Activated CD4-positive, alpha-beta memory T cell treated with anti-CD3 and anti-CD28 coated beads for 36 hours (primary cell): ENCODE results near the gene CPM. TPM values are rescaled to one million over a fixed set of nuclear protein-coding genes. Genes with fewer than 3 reads are reported as not detected.

Source experiments
- CTCF ChIA-PET: fragments of 350-600 bp; sonication (Branson Sonifier 250); formaldehyde crosslinking; loops from one replicate; lab custom pipeline; 2021; ENCODE audit warnings: antibody characterized with exemption, inconsistent platforms; lab: Charles Lee
- POLR2A ChIA-PET: fragments of 350-600 bp; sonication (Branson Sonifier 250); formaldehyde crosslinking; loops from one replicate; lab custom pipeline; 2021; ENCODE audit warnings: antibody characterized with exemption; lab: Charles Lee
- DNase-seq: peaks from one replicate; pipeline ENCODE4 v3.0.0-alpha.2; 2020
- H3K27ac Mint-ChIP-seq: one replicate; pipeline ENCODE4 v1.8.0; 2021; ENCODE audit warnings: mixed read lengths
- H3K27me3 Mint-ChIP-seq: one replicate; pipeline ENCODE4 v1.8.0; 2021; ENCODE audit warnings: mixed read lengths
- H3K36me3 Mint-ChIP-seq: one replicate; pipeline ENCODE4 v1.8.0; 2021; ENCODE audit warnings: mixed read lengths
- H3K4me1 Mint-ChIP-seq: one replicate; pipeline ENCODE4 v1.8.0; 2021; ENCODE audit warnings: low read depth, mixed read lengths
- H3K4me3 Mint-ChIP-seq: one replicate; pipeline ENCODE4 v1.8.0; 2021; ENCODE audit warnings: mild to moderate bottlenecking, mixed read lengths
- H3K9me3 Mint-ChIP-seq: one replicate; pipeline ENCODE4 v1.8.0; 2021; ENCODE audit warnings: mixed read lengths
- intact Hi-C: fragments of 100-400 bp; cut with micrococcal nuclease; formaldehyde crosslinking; loops from one replicate; pipeline ENCODE4 v1.15.1; 2023
- total RNA-seq, 2 experiments: library from RNA; stranded (reverse); gene quantifications; one replicate each; pipeline ENCODE4 v1.2.3, GENCODE V29; 2021

The CPM gene
- total RNA-seq = 10 to 100 TPM; 14.7 to 19.8 TPM

DNA sequence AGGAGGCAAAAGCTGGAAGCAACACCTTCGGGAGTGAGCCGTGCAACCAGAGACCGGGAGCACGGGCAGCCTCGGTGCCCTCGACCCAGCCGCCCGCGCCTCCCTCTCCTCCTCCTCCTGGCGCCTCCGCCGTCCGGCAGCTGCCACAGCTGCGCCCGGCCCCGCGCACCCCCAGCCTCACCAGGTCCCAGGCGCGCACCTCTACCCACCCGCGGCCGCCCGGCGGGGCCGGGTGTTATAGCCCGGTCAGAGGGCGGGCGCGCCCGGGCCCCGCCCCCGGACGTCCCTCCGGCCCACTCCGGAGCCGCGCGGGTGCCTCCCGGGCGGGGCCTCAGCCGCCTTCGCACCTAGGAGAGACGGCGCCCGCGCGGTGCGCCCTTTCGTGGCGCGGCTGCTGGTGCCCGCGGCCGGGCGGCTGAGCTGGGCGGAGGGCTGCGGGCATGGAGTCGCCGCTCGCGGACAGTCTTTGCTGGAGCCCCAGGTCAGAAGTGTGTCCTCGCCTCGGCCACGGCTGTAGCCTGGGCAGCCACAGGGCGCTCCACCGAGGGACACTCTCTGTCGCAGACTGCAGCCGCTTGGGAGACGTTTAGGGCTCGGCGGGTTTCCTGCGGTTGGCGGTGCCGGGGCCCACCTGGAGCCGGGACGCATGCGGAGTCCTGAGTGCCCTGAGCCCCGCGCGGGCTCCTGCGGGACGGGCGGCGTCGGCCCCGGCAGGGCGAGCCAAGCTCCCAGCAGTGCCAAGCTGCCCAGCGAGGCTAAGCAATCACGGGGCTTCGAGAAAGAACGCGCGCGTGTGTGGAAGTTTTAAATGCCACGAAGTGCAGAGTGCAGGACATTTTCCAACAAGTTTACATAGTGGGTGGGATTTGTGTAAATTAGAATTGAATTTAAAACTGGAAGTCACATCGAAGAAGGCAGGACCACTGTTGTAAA is at the start of gene CPM:
TSS of gene CPM (minus strand) at position 211 of the 933 bp plus-strand sequence. CDS start 334 bp downstream, outside the sequence.
- CTCF ChIA-PET = interaction anchor here (1.2 to 1.6 kb wide), 2 partner anchors 9 to 10 kb away, joined by 4 to 5 read pairs; no protein-coding TSS in a partner anchor
- peak within 1 kb of the TSS; percentile 43 for H3K27ac Mint-ChIP-seq
- peaks cover 17% of the 10 kb centered on the region for H3K4me1 Mint-ChIP-seq
- no peaks in the 10 kb centered on the region for H3K9me3 Mint-ChIP-seq
- peak within 1 kb of the TSS; percentile 82 for H3K4me3 Mint-ChIP-seq
- POLR2A ChIA-PET = interaction anchor here (0.7 to 1.5 kb wide), 6 partner anchors 9 to 126 kb away, joined by 3 to 5 read pairs (median 4); partner anchors contain the start of gene MDM2
- peaks cover 5% of the 10 kb centered on the region for H3K36me3 Mint-ChIP-seq
- peak; percentile 81 for DNase-seq
- peaks cover 17% of the 10 kb centered on the region for H3K27me3 Mint-ChIP-seq
- intact Hi-C loops = loop anchor here (1.0 to 5.0 kb wide), 3 partner anchors 14 to 134 kb away; no protein-coding TSS in a partner anchor

- H3K27me3 Mint-ChIP-seq = peaks cover 7% of the 10 kb centered on the region
- H3K4me3 Mint-ChIP-seq = no peak overlapping the region
- no peaks in the 10 kb centered on the region for H3K4me1 Mint-ChIP-seq
- POLR2A ChIA-PET = no interaction called here
- CTCF ChIA-PET = no interaction called here
- peaks cover 19% of the 10 kb centered on the region for H3K9me3 Mint-ChIP-seq
- intact Hi-C loops = no loop called here
- peaks cover 7% of the 10 kb centered on the region for H3K36me3 Mint-ChIP-seq
- no peak for DNase-seq
- H3K27ac Mint-ChIP-seq = no peak overlapping the region
These were observed 48.5 kb upstream of the CPM start for GRCh38 chr12:68981516-68981915.

GRCh38 chr12:68980476-68981212 is 47.7 kb upstream of the CPM start:
- Mint-ChIP-seq H3K9me3 (peaks cover 19% of the 10 kb centered on the region), H3K27me3 (peaks cover 7% of the 10 kb centered on the region), H3K27ac (no peak overlapping the region), H3K4me1 (no peaks in the 10 kb centered on the region), H3K36me3 (peaks cover 7% of the 10 kb centered on the region), H3K4me3 (no peak overlapping the region)
- POLR2A ChIA-PET = no interaction called here
- intact Hi-C loops = no loop called here
- CTCF ChIA-PET = no interaction called here
- no peak for DNase-seq

DNA sequence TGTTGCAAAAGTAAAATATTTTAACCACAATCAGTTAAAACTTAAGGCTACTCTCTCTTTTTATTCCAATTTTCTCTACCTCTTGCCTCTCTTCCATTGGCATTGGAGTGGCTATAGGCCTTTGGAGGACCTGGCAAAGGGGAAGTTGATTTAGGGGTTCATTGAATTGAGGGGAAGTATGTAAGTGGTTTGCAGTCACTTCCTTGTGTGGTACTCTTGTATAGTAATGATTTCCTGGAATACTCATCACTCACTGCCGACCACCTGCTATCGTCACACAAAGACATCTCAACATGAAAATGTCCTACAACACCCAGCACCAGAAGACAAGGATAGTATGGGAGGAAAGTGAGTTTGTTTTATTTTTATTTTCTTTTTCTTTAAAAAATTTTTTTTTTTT is 45.7 kb upstream of the CPM start:
- Mint-ChIP-seq H3K4me1 (no peaks in the 10 kb centered on the region), H3K27ac (no peak overlapping the region), H3K9me3 (peaks cover 12% of the 10 kb centered on the region), H3K36me3 (peaks cover 5% of the 10 kb centered on the region), H3K27me3 (peaks cover 8% of the 10 kb centered on the region), H3K4me3 (no peak overlapping the region)
- intact Hi-C loops = no loop called here
- no peak for DNase-seq
- POLR2A ChIA-PET = no interaction called here
- CTCF ChIA-PET = no interaction called here

- no peaks in the 10 kb centered on the region for H3K4me1 Mint-ChIP-seq
- intact Hi-C loops = no loop called here
These were observed 45.1 kb upstream of the CPM start for GRCh38 chr12:68977909-68978610.

GRCh38 chr12:68977335-68977734 is 44.4 kb upstream of the CPM start:
- ChIA-PET POLR2A (no interaction called here), CTCF (interaction anchor here (0.6 kb wide), 1 partner anchor 97 kb away, joined by 3 read pairs; no protein-coding TSS in a partner anchor)
- Mint-ChIP-seq H3K4me3 (no peak overlapping the region), H3K27ac (no peak overlapping the region), H3K27me3 (peaks cover 8% of the 10 kb centered on the region), H3K4me1 (no peaks in the 10 kb centered on the region), H3K36me3 (no peaks in the 10 kb centered on the region), H3K9me3 (no peaks in the 10 kb centered on the region)
- intact Hi-C loops = no loop called here
- DNase-seq = no peak

More at GRCh38 chr12:68977909-68978610, 45.1 kb upstream of the CPM start:
- peaks cover 8% of the 10 kb centered on the region for H3K27me3 Mint-ChIP-seq
- POLR2A ChIA-PET = no interaction called here
- DNase-seq = no peak
- peaks cover 7% of the 10 kb centered on the region for H3K9me3 Mint-ChIP-seq
- no peak overlapping the region for H3K27ac Mint-ChIP-seq
- peaks cover 3% of the 10 kb centered on the region for H3K36me3 Mint-ChIP-seq
- H3K4me3 Mint-ChIP-seq = no peak overlapping the region
- CTCF ChIA-PET = interaction anchor here (0.6 kb wide), 1 partner anchor 98 kb away, joined by 3 read pairs; no protein-coding TSS in a partner anchor

GRCh38 chr12:68976395-68976841 is 43.4 kb upstream of the CPM start:
- H3K27me3 Mint-ChIP-seq = peaks cover 8% of the 10 kb centered on the region
- H3K4me1 Mint-ChIP-seq = peaks cover 2% of the 10 kb centered on the region
- POLR2A ChIA-PET = no interaction called here
- no peaks in the 10 kb centered on the region for H3K9me3 Mint-ChIP-seq
- no peak overlapping the region for H3K4me3 Mint-ChIP-seq
- CTCF ChIA-PET = no interaction called here
- H3K36me3 Mint-ChIP-seq = no peaks in the 10 kb centered on the region
- intact Hi-C loops = no loop called here
- DNase-seq = no peak
- H3K27ac Mint-ChIP-seq = no peak overlapping the region

- DNase-seq = no peak
- Mint-ChIP-seq H3K27ac (no peak overlapping the region), H3K36me3 (no peaks in the 10 kb centered on the region), H3K27me3 (peaks cover 5% of the 10 kb centered on the region), H3K4me1 (peaks cover 2% of the 10 kb centered on the region), H3K4me3 (no peak overlapping the region), H3K9me3 (no peaks in the 10 kb centered on the region)
- intact Hi-C loops = no loop called here
- CTCF ChIA-PET = no interaction called here
- POLR2A ChIA-PET = no interaction called here
These were observed 42.8 kb upstream of the CPM start for GRCh38 chr12:68975811-68976210.

- CTCF ChIA-PET = no interaction called here
These were observed 39.6 kb upstream of the CPM start for GRCh38 chr12:68972595-68972994.

DNA sequence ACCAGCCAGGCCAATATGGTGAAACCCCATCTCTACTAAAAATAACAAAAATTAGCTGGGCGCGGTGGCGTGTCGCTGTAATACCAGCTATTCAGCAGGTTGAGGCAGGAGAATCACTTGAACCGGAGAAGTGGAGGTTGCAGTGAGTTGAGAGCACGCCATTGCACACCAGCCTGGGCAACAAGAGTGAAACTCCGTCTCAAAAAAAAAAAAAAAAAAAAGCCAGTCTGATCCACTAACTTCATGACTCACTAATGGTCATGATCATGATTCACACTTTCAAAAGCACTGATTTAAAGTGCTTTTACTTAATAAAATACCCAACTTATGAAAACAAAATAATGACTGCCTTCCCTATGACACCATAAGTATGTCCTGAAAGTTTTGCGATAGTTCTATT is 38.4 kb upstream of the CPM start:
- no peaks in the 10 kb centered on the region for H3K36me3 Mint-ChIP-seq
- ChIA-PET POLR2A (no interaction called here), CTCF (no interaction called here)
- H3K9me3 Mint-ChIP-seq = no peaks in the 10 kb centered on the region
- no peak for DNase-seq
- H3K4me1 Mint-ChIP-seq = peaks cover 2% of the 10 kb centered on the region
- intact Hi-C loops = no loop called here
- no peak overlapping the region for H3K27ac Mint-ChIP-seq
- peaks cover 1% of the 10 kb centered on the region for H3K27me3 Mint-ChIP-seq
- no peak overlapping the region for H3K4me3 Mint-ChIP-seq

More at GRCh38 chr12:68972595-68972994, 39.6 kb upstream of the CPM start:
- intact Hi-C loops = no loop called here
- POLR2A ChIA-PET = no interaction called here
- peaks cover 2% of the 10 kb centered on the region for H3K4me1 Mint-ChIP-seq
- no peaks in the 10 kb centered on the region for H3K36me3 Mint-ChIP-seq
- no peak for DNase-seq
- H3K9me3 Mint-ChIP-seq = no peaks in the 10 kb centered on the region
- no peak overlapping the region for H3K27ac Mint-ChIP-seq
- peaks cover 1% of the 10 kb centered on the region for H3K27me3 Mint-ChIP-seq
- no peak overlapping the region for H3K4me3 Mint-ChIP-seq

- Mint-ChIP-seq H3K4me1 (peaks cover 2% of the 10 kb centered on the region), H3K9me3 (no peaks in the 10 kb centered on the region), H3K4me3 (no peak overlapping the region), H3K27me3 (peaks cover 1% of the 10 kb centered on the region), H3K36me3 (no peaks in the 10 kb centered on the region), H3K27ac (no peak overlapping the region)
- no peak for DNase-seq
- intact Hi-C loops = no loop called here
- POLR2A ChIA-PET = no interaction called here
- CTCF ChIA-PET = no interaction called here
These were observed 38.0 kb upstream of the CPM start for GRCh38 chr12:68970951-68971350.
